Measurements from ENCODE around the gene ZNF827.

- TF ChIP-seq, protein P1, sequence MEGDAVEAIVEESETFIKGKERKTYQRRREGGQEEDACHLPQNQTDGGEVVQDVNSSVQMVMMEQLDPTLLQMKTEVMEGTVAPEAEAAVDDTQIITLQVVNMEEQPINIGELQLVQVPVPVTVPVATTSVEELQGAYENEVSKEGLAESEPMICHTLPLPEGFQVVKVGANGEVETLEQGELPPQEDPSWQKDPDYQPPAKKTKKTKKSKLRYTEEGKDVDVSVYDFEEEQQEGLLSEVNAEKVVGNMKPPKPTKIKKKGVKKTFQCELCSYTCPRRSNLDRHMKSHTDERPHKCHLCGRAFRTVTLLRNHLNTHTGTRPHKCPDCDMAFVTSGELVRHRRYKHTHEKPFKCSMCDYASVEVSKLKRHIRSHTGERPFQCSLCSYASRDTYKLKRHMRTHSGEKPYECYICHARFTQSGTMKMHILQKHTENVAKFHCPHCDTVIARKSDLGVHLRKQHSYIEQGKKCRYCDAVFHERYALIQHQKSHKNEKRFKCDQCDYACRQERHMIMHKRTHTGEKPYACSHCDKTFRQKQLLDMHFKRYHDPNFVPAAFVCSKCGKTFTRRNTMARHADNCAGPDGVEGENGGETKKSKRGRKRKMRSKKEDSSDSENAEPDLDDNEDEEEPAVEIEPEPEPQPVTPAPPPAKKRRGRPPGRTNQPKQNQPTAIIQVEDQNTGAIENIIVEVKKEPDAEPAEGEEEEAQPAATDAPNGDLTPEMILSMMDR (conservative IDR thresholded peaks at IDR 0.05; ENCODE audit: low read depth, low read length): no peak
- TF ChIP-seq EZH2 (IDR thresholded peaks at IDR 0.05; ENCODE audit: low read length, unreplicated experiment) (no peak), EZH2phosphoT487 (IDR thresholded peaks at IDR 0.05; ENCODE audit: borderline replicate concordance, low read length) (no peak)
These were observed 17.4 kb downstream of the ZNF827 start for GRCh38 chr4:145921231-145921630.

All from PC-3 (cell line).